KOPT-K1 (cell line): ENCODE results near the gene MTMR3.
"Not testable (repeated sequence)": the region's sequence is repeated elsewhere in the genome, so short reads cannot be mapped to it uniquely, and the experiment has no call there.

Experiments used
- H3K27ac ChIP-seq: fragments of 200-600 bp; sonication (generic); 2 replicates; pipeline ENCODE4 v1.5.1; 2016; ENCODE audit warnings: antibody characterized with exemption, mild to moderate bottlenecking, low read depth, low read length; ENCODE audit not compliant: poor library complexity, severe bottlenecking
- H3K36me3 ChIP-seq: fragments of 200-600 bp; sonication (generic); 2 replicates; pipeline ENCODE4 v1.5.1; 2017; ENCODE audit warnings: antibody characterized with exemption, mild to moderate bottlenecking, low read length, moderate library complexity; ENCODE audit not compliant: insufficient read depth
- H3K9me3 ChIP-seq: fragments of 200-600 bp; sonication (generic); 2 replicates; pipeline ENCODE4 v1.5.1; 2017; ENCODE audit warnings: antibody characterized with exemption, low read length, mild to moderate bottlenecking; ENCODE audit not compliant: insufficient read depth, poor library complexity, severe bottlenecking

Gene MTMR3

DNA sequence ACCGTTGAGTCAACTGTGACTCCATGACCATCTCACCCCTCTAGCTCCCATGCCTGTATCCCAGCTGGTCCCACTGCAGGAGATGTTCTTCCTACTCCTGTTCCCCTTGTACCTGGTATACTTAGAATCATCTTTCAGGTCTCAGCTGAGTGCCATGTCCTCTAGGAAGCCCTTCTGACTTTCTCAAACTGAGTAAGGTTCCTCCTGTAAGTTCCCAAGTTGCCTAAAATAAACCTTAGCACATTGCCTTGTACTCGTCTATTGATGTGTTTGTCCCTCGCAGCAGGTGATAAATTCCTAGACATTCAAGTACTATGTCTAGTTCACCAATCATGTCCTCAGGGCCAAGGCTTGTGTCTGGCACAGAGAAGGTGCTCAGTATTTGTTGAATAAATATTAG, 26.5 kb upstream of the MTMR3 start:
- Histone ChIP-seq H3K36me3 (no peaks in the 10 kb centered on the region), H3K9me3 (no peaks in the 10 kb centered on the region), H3K27ac (no peak overlapping the region)

DNA sequence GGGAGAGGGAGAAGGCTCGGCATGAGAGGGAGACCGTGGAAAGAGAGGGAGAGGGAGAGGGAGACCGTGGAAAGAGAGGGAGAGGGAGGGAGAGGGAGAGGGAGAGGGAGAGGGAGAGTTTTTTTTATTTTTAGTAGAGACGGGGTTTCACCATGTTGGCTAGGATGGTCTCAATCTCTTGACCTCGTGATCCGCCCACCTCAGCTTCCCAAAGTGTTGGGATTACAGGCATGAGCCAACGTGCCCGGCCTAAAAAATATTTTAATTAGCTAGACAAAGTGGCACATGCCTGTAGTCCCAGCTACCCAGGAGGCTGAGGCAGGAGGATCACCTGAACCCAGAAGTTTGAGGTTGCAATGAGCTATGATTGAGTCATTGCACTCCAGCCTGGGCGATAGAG, 23.9 kb upstream of the MTMR3 start:
- not testable (repeated sequence) for H3K9me3 ChIP-seq, H3K27ac ChIP-seq, H3K36me3 ChIP-seq

DNA sequence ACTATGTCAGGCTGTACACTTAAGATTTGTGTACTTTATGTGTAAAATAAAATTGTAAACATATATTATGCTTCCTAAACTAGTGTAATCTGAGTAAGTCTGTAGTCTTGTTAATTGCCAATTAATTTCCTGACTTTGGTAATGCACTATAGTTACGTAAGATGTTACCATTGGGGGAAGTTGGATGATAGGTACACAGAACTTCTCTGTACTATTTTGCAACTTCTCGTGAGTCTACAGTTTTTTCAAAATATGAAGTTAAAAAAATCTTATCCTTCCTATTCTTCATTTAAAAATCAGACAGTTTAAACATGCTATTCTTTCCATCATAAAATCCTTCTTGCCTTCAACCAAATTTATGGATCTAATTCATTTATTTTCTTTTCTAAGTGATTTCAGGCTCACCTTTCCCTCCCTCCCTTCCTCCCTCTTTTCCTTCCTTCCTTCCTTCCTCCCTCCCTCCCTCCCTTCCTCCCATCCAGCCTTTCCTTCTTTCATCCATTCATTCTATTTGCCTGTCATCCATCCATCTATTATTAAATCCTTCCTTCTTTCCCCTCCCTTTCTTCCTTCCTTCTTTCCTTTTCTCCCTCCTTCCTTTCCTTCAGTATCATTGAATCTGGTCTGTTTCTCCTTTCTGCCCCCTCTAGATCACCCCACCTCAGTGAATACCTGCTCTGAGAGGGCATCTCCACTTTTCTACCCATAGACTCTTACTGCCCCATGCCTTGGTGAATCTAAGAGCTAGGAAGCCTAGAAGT, 22.8 kb upstream of the MTMR3 start:
- Histone ChIP-seq H3K36me3 (no peaks in the 10 kb centered on the region), H3K9me3 (no peaks in the 10 kb centered on the region), H3K27ac (no peak overlapping the region)

GRCh38 chr22:29861672-29862297, 21.2 kb upstream of the MTMR3 start:
- H3K36me3 ChIP-seq: no peaks in the 10 kb centered on the region
- H3K27ac ChIP-seq: no peak overlapping the region
- H3K9me3 ChIP-seq: no peaks in the 10 kb centered on the region

DNA sequence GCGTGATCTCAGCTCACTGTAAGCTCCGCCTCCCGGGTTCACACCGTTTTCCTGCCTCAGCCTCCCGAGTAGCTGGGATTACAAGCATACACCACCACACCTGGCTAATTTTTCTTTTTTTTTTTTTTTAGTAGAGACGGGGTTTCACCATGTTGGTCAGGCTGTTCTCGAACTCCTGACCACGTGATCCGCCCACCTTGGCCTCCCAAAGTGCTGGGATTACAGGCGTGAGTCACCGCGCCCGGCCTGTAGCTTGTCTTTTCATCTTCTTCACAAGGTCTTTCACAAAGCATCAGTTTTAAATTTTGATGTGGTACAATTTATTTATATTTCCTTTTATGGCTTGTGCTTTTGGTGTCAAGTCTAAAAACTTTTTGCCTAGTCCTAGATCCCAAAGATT, 17.4 kb upstream of the MTMR3 start:
- H3K9me3 ChIP-seq, H3K27ac ChIP-seq, H3K36me3 ChIP-seq: not testable (repeated sequence)

DNA sequence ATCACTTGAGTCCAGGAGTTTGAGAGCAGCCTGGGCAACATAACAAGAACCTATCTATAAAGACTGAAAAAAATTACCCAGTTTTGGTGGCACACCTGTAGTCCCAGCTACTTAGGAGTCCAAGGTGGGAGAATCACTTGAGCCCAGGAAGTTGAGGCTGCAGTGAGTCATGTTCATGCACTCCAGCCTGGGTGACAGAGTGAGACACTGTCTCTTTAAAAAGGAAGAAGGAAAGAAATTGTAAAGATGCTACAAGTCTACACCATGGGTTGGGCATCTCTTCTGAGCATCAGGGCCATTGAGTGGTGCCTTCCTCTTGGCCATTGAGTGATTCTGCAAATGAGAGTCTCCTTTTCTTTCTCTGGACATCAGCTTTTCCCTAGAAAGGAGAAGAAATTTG, 15.7 kb upstream of the MTMR3 start:
- H3K36me3 ChIP-seq: no peaks in the 10 kb centered on the region
- no peak overlapping the region for H3K27ac ChIP-seq

GRCh38 chr22:29867851-29868250, 15.1 kb upstream of the MTMR3 start:
- H3K27ac ChIP-seq: no peak overlapping the region
- H3K9me3 ChIP-seq: no peaks in the 10 kb centered on the region
- no peaks in the 10 kb centered on the region for H3K36me3 ChIP-seq

More for the DNA sequence above, 15.7 kb upstream of the MTMR3 start:
- H3K9me3 ChIP-seq: no peaks in the 10 kb centered on the region

DNA sequence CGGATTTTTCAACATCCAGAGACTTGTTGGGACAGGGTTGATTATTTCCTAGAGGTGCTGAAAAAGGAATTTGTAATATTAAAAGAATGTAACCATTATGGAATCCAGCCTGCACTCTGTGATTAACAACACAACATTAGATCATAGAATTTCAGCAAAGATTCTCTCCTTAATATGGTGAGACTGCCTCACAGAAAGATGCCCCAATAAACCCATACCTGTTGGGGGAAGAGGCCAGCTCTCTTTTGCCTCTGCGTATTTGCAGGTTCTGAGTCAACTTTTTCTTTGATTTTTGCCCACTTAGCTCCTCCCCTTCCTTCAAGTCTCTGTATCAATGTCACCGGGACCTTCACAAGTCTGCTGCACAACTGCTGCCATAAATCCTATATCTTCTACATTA, 12.4 kb upstream of the MTMR3 start:
- Histone ChIP-seq H3K27ac (no peak overlapping the region), H3K9me3 (no peaks in the 10 kb centered on the region), H3K36me3 (no peaks in the 10 kb centered on the region)

DNA sequence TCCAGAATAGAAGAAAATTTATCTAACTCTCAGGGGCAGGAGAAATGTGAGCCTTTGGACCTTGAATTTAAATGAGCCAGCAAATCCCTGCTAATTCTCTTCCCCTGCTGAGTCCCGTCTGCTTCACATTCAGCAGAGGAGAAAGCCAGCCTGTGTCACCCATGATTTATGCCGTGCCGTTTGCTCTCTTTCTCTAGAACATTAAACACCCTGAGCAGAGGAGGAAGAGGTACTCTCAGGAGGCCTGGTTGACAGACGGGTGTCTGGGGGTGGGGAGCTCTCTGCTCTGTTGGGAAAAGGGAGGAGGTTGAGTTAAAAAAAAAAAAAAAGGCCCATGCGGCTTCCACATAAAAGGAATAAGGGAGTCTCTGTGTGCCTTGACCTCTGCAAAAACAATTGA, 11.3 kb upstream of the MTMR3 start:
- Histone ChIP-seq H3K9me3 (no peaks in the 10 kb centered on the region), H3K36me3 (no peaks in the 10 kb centered on the region), H3K27ac (no peak overlapping the region)

DNA sequence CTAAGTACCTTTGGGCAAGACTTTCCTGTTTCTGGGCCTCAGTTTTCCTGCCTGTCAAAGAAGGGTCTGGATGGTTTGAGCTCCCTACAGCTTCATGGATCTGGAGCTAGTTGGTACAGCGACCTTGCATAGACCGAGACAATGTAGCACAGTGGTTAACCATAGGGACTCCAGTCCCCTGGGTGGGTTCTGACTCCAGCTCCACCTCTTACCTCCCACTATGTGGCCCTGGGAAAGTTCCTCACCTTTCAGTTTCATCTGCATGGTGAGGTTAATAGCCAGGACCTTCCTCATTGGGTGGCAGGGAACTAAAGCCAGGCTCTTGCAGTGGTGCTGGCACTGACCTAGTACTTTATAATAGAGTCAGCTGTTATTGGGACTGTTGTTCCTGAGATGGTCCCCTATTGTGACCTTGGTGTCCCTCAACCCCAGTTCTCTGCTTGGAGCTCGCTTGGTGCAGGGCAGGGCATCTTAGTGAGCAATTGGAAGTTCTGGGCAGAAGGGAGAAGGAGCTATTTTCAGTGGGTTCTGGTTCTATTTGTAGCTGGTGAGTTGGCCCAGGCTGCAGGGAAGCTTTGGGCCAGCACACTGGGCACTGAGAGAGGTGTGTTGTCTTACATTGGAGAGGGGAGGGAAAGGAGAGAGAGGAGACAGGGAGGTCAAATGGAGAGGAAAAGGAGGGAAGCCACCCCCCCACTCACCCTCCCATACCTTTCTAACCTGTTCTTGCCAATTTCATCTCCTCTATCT, 10.7 kb upstream of the MTMR3 start:
- Histone ChIP-seq H3K27ac (no peak overlapping the region), H3K9me3 (no peaks in the 10 kb centered on the region), H3K36me3 (no peaks in the 10 kb centered on the region)

GRCh38 chr22:29872989-29873388, 10.0 kb upstream of the MTMR3 start:
- H3K9me3 ChIP-seq: no peaks in the 10 kb centered on the region
- H3K36me3 ChIP-seq: no peaks in the 10 kb centered on the region
- no peak overlapping the region for H3K27ac ChIP-seq

DNA sequence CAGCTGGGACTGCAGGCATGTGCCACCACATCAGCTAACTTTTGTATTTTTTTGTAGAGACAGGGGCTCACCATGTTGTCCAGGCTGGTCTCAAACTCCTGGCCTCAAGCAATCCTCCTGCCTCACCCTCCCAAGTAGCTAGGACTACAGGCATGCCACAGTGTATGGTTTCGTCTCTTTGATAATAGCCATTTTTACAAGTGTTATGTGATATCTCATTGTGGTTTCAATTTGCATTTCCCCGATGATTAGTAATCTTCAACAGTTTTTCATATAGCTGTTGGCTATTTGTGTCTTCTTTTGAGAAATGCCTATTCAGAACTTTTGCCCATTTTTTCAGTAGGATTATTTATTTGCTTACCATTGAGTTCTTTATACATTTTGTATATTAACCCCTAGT, 9.0 kb upstream of the MTMR3 start:
- Histone ChIP-seq H3K36me3 (no peaks in the 10 kb centered on the region), H3K9me3 (no peaks in the 10 kb centered on the region), H3K27ac (no peak overlapping the region)

DNA sequence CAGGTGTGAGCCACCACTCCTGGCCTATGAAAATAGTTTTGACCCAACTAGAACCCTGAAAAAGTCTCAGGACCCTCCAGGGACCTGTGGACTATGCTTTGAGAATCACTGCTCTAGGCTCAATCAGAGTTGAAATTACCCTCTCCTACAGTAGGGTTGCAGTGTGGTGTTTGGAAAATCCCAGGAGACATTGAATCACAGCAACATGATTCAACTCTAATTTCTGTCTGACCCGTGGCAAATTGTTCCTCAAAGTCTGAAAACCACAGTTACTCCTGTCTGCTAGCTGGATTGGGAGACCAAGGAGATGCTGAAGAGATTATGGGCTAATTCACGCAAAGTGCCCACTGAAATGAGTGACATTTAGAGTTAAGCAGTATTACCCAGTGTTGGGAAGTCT, 5.4 kb upstream of the MTMR3 start:
- H3K36me3 ChIP-seq: no peaks in the 10 kb centered on the region
- no peak overlapping the region for H3K27ac ChIP-seq
- no peaks in the 10 kb centered on the region for H3K9me3 ChIP-seq

- no peak overlapping the region for H3K27ac ChIP-seq
- no peaks in the 10 kb centered on the region for H3K9me3 ChIP-seq
- no peaks in the 10 kb centered on the region for H3K36me3 ChIP-seq
Measured at GRCh38 chr22:29879753-29880152, 3.2 kb upstream of the MTMR3 start.

GRCh38 chr22:29882716-29883044, 294 bp upstream of the MTMR3 start:
- H3K27ac ChIP-seq: no peak overlapping the region
- no peaks in the 10 kb centered on the region for H3K9me3 ChIP-seq
- H3K36me3 ChIP-seq: no peaks in the 10 kb centered on the region

- H3K36me3 ChIP-seq: no peaks in the 10 kb centered on the region
- H3K9me3 ChIP-seq: no peaks in the 10 kb centered on the region
- H3K27ac ChIP-seq: peak overlapping the region; percentile 69
Measured at GRCh38 chr22:29883775-29884097, 762 bp downstream of the MTMR3 start.
